Stimulated activated CD4-positive, alpha-beta T cell treated with anti-CD3 and anti-CD28 coated beads, Interleukin-12 subunit alpha, Interleukin-12 subunit beta, amount 100 ng/mL, for 48 hours (primary cell): ENCODE results near the gene TSPAN1.

Source experiments
- DNase-seq, 3 donors: peaks; one replicate each; pipeline ENCODE4 v3.0.0-alpha.2; 2020; ENCODE audit warnings: low read depth in 2 of 3, low spot score in 1 of 3

The TSPAN1 gene

GRCh38 chr1:46186076-46186475 lies 11.2 kb downstream of the TSPAN1 start:
- DNase-seq: no peak

GRCh38 chr1:46187106-46187869 lies 12.4 kb downstream of the TSPAN1 start:
- no peak for DNase-seq

GRCh38 chr1:46188295-46189030 lies 13.6 kb downstream of the TSPAN1 start:
- no peak for DNase-seq

GRCh38 chr1:46190539-46190938 lies 15.7 kb downstream of the TSPAN1 start:
- no peak for DNase-seq

- DNase-seq: no peak
Observed at GRCh38 chr1:46191033-46191701, 16.3 kb downstream of the TSPAN1 start.

DNA sequence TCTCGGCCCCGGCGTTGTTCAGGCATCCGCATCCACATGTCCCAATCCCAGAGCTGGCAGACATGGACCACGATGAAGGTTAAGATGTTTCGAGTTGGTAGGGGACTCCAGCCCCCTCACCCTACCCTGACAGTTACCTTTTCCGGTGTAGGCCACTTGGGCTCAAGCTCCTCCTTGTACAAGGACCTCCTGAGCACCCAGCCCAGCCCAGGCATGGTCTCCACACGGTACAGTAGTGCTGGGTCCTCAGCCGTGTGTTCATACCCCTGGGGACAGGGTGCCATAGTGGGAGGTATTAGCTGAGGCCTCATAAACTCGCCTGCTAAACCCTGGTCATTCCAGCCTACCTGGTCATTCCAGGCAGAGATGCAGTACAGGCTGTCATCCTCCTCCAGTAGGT lies 17.3 kb downstream of the TSPAN1 start:
- no peak for DNase-seq

DNA sequence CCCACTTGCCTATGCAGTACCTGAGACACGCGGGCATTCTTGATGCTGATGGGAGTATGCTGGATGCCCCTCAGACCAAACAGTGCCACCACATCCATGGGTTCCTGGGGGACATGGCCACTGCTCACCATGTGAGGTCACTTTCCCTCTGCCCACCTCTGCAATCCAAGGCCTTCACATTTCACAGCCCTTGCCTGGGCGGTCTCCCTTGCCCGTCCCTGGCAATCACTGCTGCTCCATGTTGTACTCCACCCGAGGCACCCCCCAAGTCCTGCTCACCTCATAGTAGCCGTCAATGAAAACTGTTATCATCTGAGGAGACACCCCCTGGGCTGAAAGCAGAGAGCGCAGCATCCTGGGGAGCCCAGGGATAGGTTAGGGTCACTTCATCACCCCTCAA lies 18.4 kb downstream of the TSPAN1 start:
- no peak for DNase-seq

- DNase-seq: no peak
Observed at GRCh38 chr1:46193984-46194570, 19.2 kb downstream of the TSPAN1 start.

DNA sequence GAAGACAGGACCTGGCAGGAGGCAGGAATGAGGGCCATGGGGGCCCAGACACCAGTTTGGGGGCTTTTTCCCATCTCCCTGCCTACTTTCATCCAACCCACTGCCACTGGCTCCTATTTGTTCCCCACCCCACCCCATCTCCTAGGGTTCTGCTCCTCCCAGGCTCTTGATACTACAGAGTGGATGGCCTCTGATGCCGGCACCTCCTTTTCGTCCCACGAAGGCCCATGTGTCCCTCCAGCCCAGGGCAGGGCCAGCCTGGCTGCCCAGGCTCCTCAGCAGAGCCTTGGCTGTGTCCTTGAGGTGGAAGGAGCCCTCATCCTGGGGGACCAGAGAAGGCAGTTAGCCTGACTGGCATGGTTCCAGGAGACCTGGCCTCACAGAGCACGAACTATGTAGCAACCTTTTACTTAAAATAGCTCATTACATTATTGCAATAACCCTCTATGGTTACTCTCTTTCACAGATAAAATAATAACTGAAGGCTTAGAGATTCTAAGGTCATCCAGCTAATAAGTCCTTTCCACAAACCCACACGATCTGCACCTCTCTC lies 19.8 kb downstream of the TSPAN1 start:
- no peak for DNase-seq

DNA sequence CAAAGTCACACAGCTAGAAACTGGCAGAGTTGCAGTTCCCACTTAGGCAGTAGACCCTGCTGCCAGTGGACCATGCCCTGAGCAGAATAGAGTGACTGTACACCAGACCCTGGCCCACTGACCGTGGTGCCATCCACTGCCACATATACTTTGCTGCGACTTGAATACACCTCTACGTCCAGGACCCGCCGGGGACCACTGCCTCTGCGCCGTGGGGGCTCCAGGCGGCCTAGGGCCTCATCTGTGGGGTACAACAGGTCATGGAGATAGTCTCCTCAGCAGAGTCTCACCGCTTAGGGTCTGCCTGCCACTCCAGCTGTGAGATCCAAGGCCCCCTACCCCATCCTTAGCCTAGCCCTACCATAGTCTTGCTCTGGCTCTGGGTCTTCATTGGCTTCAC lies 21.7 kb downstream of the TSPAN1 start:
- DNase-seq: no peak

- DNase-seq: no peak
Observed at GRCh38 chr1:46197560-46197963, 22.7 kb downstream of the TSPAN1 start.

GRCh38 chr1:46197964-46198811 lies 23.3 kb downstream of the TSPAN1 start, which contains the start of gene POMGNT1:
TSS of gene POMGNT1 (minus strand) at chr1:46198434. CDS start at chr1:46197821, 613 bp downstream.
- peak; percentile 56 to 74 (median 63) for DNase-seq

DNA sequence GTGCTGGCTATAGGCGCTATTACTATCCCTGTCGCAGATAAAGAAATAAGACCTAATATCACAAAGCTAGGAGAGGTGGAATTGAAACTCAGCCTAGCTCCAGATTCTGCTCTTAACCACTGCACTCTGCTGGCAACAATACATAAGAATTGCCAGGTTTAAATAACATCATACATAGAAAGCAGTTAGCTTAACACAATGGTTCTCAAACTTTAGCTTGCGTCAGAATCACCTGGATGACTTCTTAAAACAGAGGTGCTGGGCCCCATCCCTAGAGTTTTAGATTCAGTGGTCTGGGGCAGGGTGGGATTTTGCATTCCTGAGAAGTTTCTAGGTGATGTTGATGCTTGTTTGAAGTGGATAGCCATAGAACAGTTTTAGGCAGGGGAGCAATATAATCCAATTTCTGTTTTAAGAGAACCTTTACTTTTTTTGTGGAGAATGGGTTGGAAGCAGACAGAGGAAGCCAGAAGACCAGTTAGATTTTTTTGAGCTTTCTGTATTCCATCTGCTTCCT lies 24.4 kb downstream of the TSPAN1 start:
- DNase-seq: no peak

DNA sequence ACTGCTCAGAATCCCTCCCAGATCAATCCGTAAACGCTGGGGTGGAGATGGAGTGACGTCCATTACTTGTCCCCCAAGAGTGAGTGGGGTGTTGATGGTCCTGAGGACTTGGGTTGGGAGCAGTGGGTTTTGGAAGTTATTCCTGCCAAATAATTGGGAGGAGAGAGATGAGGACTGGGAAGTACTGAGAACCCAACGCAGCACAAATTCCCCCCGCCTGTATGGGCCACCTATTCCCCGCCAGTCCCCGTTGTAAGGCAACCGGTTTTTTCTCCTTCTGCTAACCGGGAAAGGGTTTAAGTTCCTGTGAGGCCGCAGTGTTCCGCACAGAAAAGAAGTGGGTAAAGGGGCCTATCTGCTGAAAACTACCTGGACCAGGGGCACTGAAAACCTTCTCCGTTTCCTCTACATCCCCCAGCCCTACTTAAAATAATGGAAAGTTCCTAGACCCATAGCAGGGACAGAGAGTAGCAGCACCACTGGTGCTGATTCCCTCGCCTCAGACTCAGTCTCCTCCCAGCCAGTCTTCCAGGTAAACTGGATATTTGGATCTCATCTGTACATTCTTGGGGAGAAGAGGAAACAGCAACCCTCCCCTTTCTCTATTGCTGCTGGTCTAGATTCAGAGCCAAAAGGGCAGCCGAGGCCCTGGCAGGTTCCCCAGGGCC lies 29.0 kb downstream of the TSPAN1 start:
- DNase-seq: no peak

GRCh38 chr1:46204406-46204742 lies 29.5 kb downstream of the TSPAN1 start:
- no peak for DNase-seq

- no peak for DNase-seq
Observed at GRCh38 chr1:46205141-46205540, 30.3 kb downstream of the TSPAN1 start.

DNA sequence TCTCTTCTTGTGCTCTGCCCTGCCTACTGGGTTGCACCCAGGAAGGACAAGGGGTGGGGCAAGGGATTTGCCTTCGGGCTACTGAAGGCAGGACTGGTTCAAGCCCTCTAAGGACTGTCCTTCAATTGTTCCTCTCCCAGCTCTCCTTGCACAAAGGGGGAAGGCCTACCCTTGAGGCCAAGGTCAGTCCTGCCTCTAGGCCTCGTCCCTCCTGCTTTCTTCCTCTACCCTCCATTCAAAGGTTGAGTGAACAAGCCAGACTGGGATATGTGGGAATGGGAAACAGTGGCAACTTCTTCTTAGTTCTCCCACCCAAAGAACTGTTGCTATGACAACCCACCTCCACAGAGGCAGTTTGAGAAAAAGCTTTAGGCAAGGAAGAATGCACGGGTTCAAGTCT lies 30.9 kb downstream of the TSPAN1 start:
- DNase-seq: no peak

DNA sequence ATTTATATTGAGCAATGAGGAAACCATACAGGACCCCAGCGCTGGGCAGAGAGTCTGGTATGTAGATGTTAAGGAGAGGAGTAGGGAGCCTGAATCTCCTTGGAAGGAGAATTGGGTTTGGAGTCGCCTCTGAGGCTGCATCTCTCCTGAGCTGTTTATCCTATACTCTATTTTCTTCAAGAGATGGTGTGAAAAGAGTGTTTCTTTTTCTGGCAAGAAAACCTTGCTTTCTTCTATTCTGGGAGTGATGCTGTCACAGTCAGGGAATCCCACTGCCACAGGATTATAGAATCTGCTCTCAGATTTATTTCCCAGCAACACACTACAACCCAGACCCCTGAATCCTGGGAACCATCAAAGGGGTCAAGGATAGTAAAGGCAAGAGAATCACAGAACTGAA lies 31.5 kb downstream of the TSPAN1 start:
- no peak for DNase-seq

- no peak for DNase-seq
Observed at GRCh38 chr1:46210561-46210960, 35.7 kb downstream of the TSPAN1 start.

DNA sequence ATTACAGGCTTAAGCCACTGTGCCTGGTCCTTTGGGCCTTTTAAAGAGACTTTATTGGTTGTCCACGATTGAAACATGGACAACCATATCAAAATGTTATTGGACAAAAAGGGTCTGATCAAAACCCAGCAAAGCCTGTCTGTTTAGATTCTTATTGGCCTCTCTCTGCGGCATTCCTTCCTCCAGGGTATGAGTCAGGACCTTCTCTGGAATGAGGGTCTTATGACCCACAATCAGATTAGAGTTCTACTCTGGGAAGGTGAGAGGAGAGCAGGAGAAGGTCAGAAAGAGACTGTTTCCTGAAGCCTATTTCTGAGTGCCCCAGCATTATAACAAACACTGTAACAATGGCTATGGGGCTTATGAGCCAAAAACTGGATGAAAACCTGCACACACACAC lies 36.2 kb downstream of the TSPAN1 start:
- no peak for DNase-seq
